ENCODE results near the gene TMA16. TPM values are rescaled to one million over a fixed set of nuclear protein-coding genes. Genes with fewer than 3 reads are reported as not detected.
A peak's percentile ranks its signal among the peaks of the same experiment; 100 is the strongest.

Gene TMA16
- total RNA-seq, 4 donors from 2014 or later: 11.2 to 49.6 (median 33.4) TPM

DNA sequence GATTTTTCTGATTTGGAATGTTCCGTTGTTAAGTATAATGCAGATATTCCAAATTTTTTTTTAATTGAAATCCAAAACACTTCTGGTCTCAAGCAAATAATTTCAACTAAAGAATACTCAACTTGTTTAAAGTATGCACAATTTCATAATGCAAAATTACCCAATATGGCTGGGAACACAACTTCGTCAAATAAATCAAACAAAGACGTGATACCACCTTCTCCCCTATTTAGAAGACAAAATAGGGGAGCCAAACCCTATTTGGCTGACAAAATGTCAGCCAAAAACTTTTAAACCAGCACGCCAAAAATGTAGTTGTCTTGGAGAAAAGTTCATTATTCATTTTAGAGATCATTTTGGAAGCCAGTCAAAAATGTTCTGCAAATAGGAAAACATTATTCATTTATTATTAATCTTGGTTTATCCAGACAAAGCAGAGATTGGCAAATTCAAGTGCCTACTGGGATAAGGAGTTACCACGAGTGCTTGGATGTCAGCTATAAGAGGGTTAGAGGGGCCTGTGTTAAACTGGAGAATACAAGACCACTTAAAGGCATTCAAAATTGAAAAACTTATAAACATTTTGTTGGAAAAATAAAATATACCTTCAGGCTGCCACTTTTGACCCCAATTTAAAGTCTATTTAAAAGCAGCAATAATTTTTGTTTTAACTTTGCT is 17.6 kb upstream of the TMA16 start:
- Histone ChIP-seq H3K36me3 (no peaks in the 10 kb centered on the region), H3K9me3 (no peaks in the 10 kb centered on the region), H3K27me3 (no peaks in the 10 kb centered on the region), H3K4me1 (no peaks in the 10 kb centered on the region), H3K27ac (no peak overlapping the region), H3K4me3 (no peak overlapping the region)
- TF ChIP-seq POLR2A (IDR thresholded peaks at IDR 0.05): no peak
- no peak for DNase-seq
- intact Hi-C loops (cut with DNase I; ENCODE audit: low total_unique reads): no loop called here

DNA sequence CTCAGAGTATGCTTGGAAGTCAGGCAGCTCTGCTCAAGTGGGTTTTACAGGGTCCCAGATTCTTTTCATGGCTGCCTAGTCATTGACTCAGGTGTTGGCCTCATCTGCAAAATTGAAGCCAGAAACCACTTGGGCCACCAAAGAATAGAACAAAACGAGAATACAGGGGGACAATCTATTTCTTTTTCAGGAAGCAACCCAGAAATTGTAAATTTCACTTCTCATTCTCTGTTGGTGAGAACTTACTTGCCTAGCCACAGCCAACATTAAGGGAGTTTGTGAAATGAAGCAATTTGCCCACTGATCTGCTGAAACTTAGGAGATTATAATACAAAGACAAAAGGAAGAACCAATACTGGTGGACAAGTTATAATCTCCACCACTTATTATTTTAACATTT is 12.3 kb upstream of the TMA16 start:
- no peak for DNase-seq
- Histone ChIP-seq H3K4me1 (no peaks in the 10 kb centered on the region), H3K36me3 (no peaks in the 10 kb centered on the region), H3K4me3 (no peak overlapping the region), H3K9me3 (no peaks in the 10 kb centered on the region), H3K27ac (no peak overlapping the region), H3K27me3 (no peaks in the 10 kb centered on the region)
- intact Hi-C loops (cut with DNase I; ENCODE audit: low total_unique reads): no loop called here
- TF ChIP-seq, protein P1, sequence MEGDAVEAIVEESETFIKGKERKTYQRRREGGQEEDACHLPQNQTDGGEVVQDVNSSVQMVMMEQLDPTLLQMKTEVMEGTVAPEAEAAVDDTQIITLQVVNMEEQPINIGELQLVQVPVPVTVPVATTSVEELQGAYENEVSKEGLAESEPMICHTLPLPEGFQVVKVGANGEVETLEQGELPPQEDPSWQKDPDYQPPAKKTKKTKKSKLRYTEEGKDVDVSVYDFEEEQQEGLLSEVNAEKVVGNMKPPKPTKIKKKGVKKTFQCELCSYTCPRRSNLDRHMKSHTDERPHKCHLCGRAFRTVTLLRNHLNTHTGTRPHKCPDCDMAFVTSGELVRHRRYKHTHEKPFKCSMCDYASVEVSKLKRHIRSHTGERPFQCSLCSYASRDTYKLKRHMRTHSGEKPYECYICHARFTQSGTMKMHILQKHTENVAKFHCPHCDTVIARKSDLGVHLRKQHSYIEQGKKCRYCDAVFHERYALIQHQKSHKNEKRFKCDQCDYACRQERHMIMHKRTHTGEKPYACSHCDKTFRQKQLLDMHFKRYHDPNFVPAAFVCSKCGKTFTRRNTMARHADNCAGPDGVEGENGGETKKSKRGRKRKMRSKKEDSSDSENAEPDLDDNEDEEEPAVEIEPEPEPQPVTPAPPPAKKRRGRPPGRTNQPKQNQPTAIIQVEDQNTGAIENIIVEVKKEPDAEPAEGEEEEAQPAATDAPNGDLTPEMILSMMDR (IDR thresholded peaks at IDR 0.05): no peak
- no peak for TF ChIP-seq POLR2A (IDR thresholded peaks at IDR 0.05)

DNA sequence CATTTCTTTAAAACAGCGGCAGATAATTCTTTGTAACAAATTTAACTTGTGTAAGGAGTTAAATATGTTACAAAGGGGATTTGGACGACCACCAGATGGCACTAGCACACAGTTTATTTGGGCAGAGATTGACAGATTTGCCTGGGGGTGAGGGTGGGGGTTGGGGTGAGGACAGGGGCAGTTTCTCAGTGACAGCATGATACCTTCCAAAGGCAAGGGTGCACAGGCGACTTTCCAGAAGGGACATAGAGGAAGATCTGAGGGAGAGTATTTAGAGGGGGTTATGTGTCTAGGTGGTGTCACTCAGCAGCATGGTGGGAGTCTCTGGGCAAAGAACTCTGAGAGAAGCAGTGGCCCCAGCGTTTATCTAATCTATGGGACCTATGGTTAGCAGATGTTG is 9.6 kb upstream of the TMA16 start:
- TF ChIP-seq POLR2A (IDR thresholded peaks at IDR 0.05): no peak
- TF ChIP-seq, protein P1 (IDR thresholded peaks at IDR 0.05): peak; percentile 41 to 52 (median 46)
- intact Hi-C loops (cut with DNase I; ENCODE audit: low total_unique reads): no loop called here
- Histone ChIP-seq H3K27ac (no peak overlapping the region), H3K9me3 (no peaks in the 10 kb centered on the region), H3K36me3 (no peaks in the 10 kb centered on the region), H3K4me1 (no peaks in the 10 kb centered on the region), H3K27me3 (no peaks in the 10 kb centered on the region), H3K4me3 (no peak overlapping the region)
- peak in 1 of 2 donors; percentile 37 for DNase-seq

DNA sequence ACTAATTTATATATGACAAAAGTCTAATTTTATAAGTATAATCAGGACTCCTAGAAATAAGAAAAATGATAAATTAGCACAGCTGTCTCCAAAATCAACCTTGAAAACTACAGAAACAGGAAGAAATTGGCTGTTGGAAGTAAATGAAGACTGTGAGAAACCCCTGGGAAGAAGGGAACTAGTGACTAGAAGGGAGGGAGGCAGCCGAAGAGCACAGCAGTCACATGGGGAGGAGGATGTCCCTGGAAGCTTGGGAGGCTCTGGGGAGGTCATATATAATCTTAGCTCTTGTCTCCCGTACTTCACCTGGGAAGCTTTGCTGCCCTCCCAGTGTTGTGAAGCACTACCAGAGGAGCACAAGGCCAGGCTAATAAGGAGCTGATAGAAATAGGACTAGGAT is 8.9 kb upstream of the TMA16 start:
- Histone ChIP-seq H3K27ac (no peak overlapping the region), H3K4me1 (no peaks in the 10 kb centered on the region), H3K27me3 (no peaks in the 10 kb centered on the region), H3K9me3 (no peaks in the 10 kb centered on the region), H3K4me3 (no peak overlapping the region), H3K36me3 (no peaks in the 10 kb centered on the region)
- DNase-seq: no peak
- TF ChIP-seq POLR2A (IDR thresholded peaks at IDR 0.05): no peak
- TF ChIP-seq, protein P1 (IDR thresholded peaks at IDR 0.05): no peak
- intact Hi-C loops (cut with DNase I; ENCODE audit: low total_unique reads): no loop called here

DNA sequence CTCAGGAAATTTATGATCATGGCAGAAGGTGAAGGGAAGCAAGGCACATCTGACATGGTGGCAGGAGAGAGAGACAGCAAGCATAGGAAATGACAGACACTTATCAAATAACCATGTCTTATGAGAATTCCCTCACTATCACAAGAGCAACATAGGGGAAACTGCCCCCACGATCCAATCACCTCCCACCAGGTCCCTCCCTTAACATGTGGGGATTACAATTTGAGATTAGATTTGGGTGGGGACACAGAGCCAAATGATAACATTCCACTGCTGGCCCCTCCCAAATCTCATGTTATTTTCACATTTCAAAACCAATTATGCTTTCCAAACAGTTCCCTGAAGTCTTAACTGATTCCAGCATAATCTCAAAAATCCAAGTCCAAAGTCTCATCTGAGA is 8.2 kb upstream of the TMA16 start:
- H3K36me3 ChIP-seq: no peaks in the 10 kb centered on the region
- no peak overlapping the region for H3K4me3 ChIP-seq
- H3K27ac ChIP-seq: no peak overlapping the region
- H3K4me1 ChIP-seq: no peaks in the 10 kb centered on the region
- intact Hi-C loops (cut with DNase I; ENCODE audit: low total_unique reads): no loop called here
- TF ChIP-seq, protein P1 (IDR thresholded peaks at IDR 0.05): no peak
- TF ChIP-seq POLR2A (IDR thresholded peaks at IDR 0.05): no peak
- H3K27me3 ChIP-seq: no peaks in the 10 kb centered on the region
- H3K9me3 ChIP-seq: no peaks in the 10 kb centered on the region
- no peak for DNase-seq

DNA sequence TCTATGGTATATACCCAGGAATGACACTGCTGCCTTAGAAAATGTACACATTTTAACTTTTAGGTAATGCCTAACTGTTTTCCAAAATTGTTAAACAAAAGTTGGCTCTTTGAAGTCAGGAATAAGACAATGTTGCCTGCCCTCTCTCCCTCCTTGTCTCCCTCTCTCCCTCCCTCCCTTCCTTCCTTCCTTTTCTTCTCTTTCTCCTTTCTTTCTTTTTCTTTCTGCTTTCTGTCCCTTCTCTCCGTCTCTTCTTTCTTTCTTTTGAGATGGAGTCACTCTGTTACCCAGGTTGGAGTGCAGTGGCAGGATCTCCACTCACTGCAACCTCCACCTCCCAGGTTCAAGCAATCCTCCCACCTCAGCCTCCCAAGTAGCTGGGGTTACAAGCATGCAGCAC is 4.6 kb upstream of the TMA16 start:
- no peaks in the 10 kb centered on the region for H3K36me3 ChIP-seq
- no peak for DNase-seq
- no peaks in the 10 kb centered on the region for H3K27me3 ChIP-seq
- no peaks in the 10 kb centered on the region for H3K4me1 ChIP-seq
- H3K4me3 ChIP-seq: no peak overlapping the region
- intact Hi-C loops (cut with DNase I; ENCODE audit: low total_unique reads): no loop called here
- no peak overlapping the region for H3K27ac ChIP-seq
- TF ChIP-seq POLR2A (IDR thresholded peaks at IDR 0.05): no peak
- no peaks in the 10 kb centered on the region for H3K9me3 ChIP-seq
